Osteoblast (primary cell): ENCODE data around the gene RSPO3. TPM values are rescaled to one million over a fixed set of nuclear protein-coding genes. Genes with fewer than 3 reads are reported as not detected.

Experiments used
- DNase-seq: peaks from one replicate; pipeline ENCODE4 v3.0.0; 2011; ENCODE audit warnings: low spot score, mixed read lengths; ENCODE audit not compliant: insufficient read length; ENCODE audit errors: missing footprints
- H2AFZ ChIP-seq: 2 replicates; pipeline ENCODE4 v1.6.0; 2011; ENCODE audit warnings: mild to moderate bottlenecking, low read length
- H3K27ac ChIP-seq: 2 replicates; pipeline ENCODE4 v1.5.1; 2011; ENCODE audit warnings: mild to moderate bottlenecking, low read depth, low read length, moderate library complexity
- H3K27me3 ChIP-seq: 2 replicates; pipeline ENCODE4 v1.6.0; 2012; ENCODE audit warnings: mild to moderate bottlenecking, control low read depth, inconsistent platforms, low read length, moderate library complexity; ENCODE audit not compliant: insufficient read depth
- H3K36me3 ChIP-seq: 2 replicates; pipeline ENCODE4 v1.5.1; 2011; ENCODE audit warnings: mild to moderate bottlenecking, low read length, control low read depth, moderate library complexity; ENCODE audit not compliant: insufficient read depth
- H3K4me1 ChIP-seq: 2 replicates; pipeline ENCODE4 v1.5.1; 2011; ENCODE audit warnings: mild to moderate bottlenecking, low read length, control low read depth, moderate library complexity; ENCODE audit not compliant: insufficient read depth
- H3K4me2 ChIP-seq: 2 replicates; pipeline ENCODE4 v1.6.0; 2011; ENCODE audit warnings: mild to moderate bottlenecking, low read length; ENCODE audit not compliant: insufficient read depth
- H3K4me3 ChIP-seq: fragments of 200-600 bp; sonication (generic); 3 replicates; pipeline ENCODE4 v1.5.1; 2012; ENCODE audit warnings: mild to moderate bottlenecking, low read length, inconsistent platforms; ENCODE audit not compliant: insufficient read depth
- H3K79me2 ChIP-seq: 2 replicates; pipeline ENCODE4 v1.6.0; 2012; ENCODE audit warnings: mild to moderate bottlenecking, low read length, control low read depth, inconsistent platforms; ENCODE audit not compliant: insufficient read depth
- H3K9me3 ChIP-seq: 2 replicates; pipeline ENCODE4 v1.5.1; 2011; ENCODE audit warnings: low read depth, low read length, control low read depth
- H4K20me1 ChIP-seq: 2 replicates; pipeline ENCODE4 v1.6.0; 2012; ENCODE audit warnings: mild to moderate bottlenecking, low read length, control low read depth; ENCODE audit not compliant: insufficient read depth
- CTCF ChIP-seq: IDR thresholded peaks from 2 replicates; pipeline ENCODE4 v1.5.1; 2011; ENCODE audit warnings: mild to moderate bottlenecking, low read depth, low read length, moderate library complexity; ENCODE audit errors: extremely low read depth
- total RNA-seq: library from RNA; depleted of rRNA; stranded (reverse); fragments of >200 nt; gene quantifications from 2 replicates; pipeline ENCODE4 v1.2.3, GENCODE V29; 2012

The RSPO3 gene
- total RNA-seq, 1 donor = 1.8 TPM

GRCh38 chr6:127083231-127083962 is 35.1 kb upstream of the RSPO3 start:
- no peaks in the 10 kb centered on the region for H3K9me3 ChIP-seq
- no peaks in the 10 kb centered on the region for H3K36me3 ChIP-seq
- H3K79me2 ChIP-seq = no peaks in the 10 kb centered on the region
- H2AFZ ChIP-seq = no peak overlapping the region
- H3K4me2 ChIP-seq = no peak overlapping the region
- no peak for DNase-seq
- H3K4me1 ChIP-seq = no peaks in the 10 kb centered on the region
- H3K27ac ChIP-seq = no peak overlapping the region
- H3K4me3 ChIP-seq = no peak overlapping the region
- H4K20me1 ChIP-seq = no peaks in the 10 kb centered on the region
- no peak for TF ChIP-seq CTCF
- H3K27me3 ChIP-seq = no peaks in the 10 kb centered on the region

- Histone ChIP-seq H3K36me3 (no peaks in the 10 kb centered on the region), H3K9me3 (no peaks in the 10 kb centered on the region), H3K4me1 (no peaks in the 10 kb centered on the region), H3K4me3 (no peak overlapping the region), H4K20me1 (no peaks in the 10 kb centered on the region), H2AFZ (no peak overlapping the region), H3K27ac (no peak overlapping the region), H3K27me3 (no peaks in the 10 kb centered on the region), H3K4me2 (no peak overlapping the region), H3K79me2 (no peaks in the 10 kb centered on the region)
- TF ChIP-seq CTCF = no peak
- no peak for DNase-seq
Observed at GRCh38 chr6:127083963-127084310, 34.5 kb upstream of the RSPO3 start.

- Histone ChIP-seq H4K20me1 (no peaks in the 10 kb centered on the region), H3K27ac (no peak overlapping the region), H2AFZ (no peak overlapping the region), H3K27me3 (no peaks in the 10 kb centered on the region), H3K4me1 (no peaks in the 10 kb centered on the region), H3K36me3 (no peaks in the 10 kb centered on the region), H3K4me2 (no peak overlapping the region), H3K9me3 (no peaks in the 10 kb centered on the region), H3K4me3 (no peak overlapping the region), H3K79me2 (no peaks in the 10 kb centered on the region)
- TF ChIP-seq CTCF = no peak
- DNase-seq = no peak
Observed at GRCh38 chr6:127085181-127085580, 33.3 kb upstream of the RSPO3 start.

- no peak for TF ChIP-seq CTCF
- Histone ChIP-seq H3K4me1 (no peaks in the 10 kb centered on the region), H3K4me3 (no peak overlapping the region), H3K27ac (no peak overlapping the region), H3K4me2 (no peak overlapping the region), H3K27me3 (no peaks in the 10 kb centered on the region), H3K79me2 (no peaks in the 10 kb centered on the region), H2AFZ (no peak overlapping the region), H4K20me1 (no peaks in the 10 kb centered on the region), H3K36me3 (no peaks in the 10 kb centered on the region), H3K9me3 (no peaks in the 10 kb centered on the region)
- no peak for DNase-seq
Observed at GRCh38 chr6:127090051-127090450, 28.4 kb upstream of the RSPO3 start.
